Measurements from ENCODE around the gene OSBPL5. TPM values are rescaled to one million over a fixed set of nuclear protein-coding genes. Genes with fewer than 3 reads are reported as not detected.

Gene OSBPL5
- total RNA-seq, 1 experiment from 2014 or later, result 16.1 TPM

GRCh38 chr11:3080733-3081385 is 84.3 kb downstream of the OSBPL5 start:
- H3K23ac ChIP-seq (ENCODE audit: insufficient read length, low read depth, low read length), result no peak overlapping the region
- H3K36me3 Mint-ChIP-seq (ENCODE audit: insufficient read depth in 1 of 3, low read depth in 3 of 3), result no peaks in the 10 kb centered on the region
- no peak overlapping the region for H3K14ac ChIP-seq (ENCODE audit: insufficient read depth, low read length)
- no peak overlapping the region for H4K8ac ChIP-seq (replicated peaks; ENCODE audit: insufficient read length, low read depth, low read length)
- no peaks in the 10 kb centered on the region for H3K23me2 ChIP-seq (ENCODE audit: insufficient read length, low read depth, low read length, poor library complexity, severe bottlenecking)
- peaks cover 0 to 3% of the 10 kb centered on the region in 2 experiments; a peak in 2 of 5 replicates for H3K9me3 Mint-ChIP-seq
- TF ChIP-seq, protein P1, sequence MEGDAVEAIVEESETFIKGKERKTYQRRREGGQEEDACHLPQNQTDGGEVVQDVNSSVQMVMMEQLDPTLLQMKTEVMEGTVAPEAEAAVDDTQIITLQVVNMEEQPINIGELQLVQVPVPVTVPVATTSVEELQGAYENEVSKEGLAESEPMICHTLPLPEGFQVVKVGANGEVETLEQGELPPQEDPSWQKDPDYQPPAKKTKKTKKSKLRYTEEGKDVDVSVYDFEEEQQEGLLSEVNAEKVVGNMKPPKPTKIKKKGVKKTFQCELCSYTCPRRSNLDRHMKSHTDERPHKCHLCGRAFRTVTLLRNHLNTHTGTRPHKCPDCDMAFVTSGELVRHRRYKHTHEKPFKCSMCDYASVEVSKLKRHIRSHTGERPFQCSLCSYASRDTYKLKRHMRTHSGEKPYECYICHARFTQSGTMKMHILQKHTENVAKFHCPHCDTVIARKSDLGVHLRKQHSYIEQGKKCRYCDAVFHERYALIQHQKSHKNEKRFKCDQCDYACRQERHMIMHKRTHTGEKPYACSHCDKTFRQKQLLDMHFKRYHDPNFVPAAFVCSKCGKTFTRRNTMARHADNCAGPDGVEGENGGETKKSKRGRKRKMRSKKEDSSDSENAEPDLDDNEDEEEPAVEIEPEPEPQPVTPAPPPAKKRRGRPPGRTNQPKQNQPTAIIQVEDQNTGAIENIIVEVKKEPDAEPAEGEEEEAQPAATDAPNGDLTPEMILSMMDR (conservative IDR thresholded peaks at IDR 0.05), result no peak
- H3K27me3 Mint-ChIP-seq (ENCODE audit: low read depth), result peaks cover 12% of the 10 kb centered on the region
- no peak overlapping the region for H2BK120ac ChIP-seq (ENCODE audit: low read depth, low read length, poor library complexity, severe bottlenecking)
- no peak for DNase-seq
- WGBS (ENCODE audit: extremely low coverage, insufficient read length, low lambda C conversion rate), result no CpG with 5 or more reads among the region's 13 CpGs
- H3K79me2 ChIP-seq (ENCODE audit: insufficient read depth, low read length), result no peaks in the 10 kb centered on the region
- no peak overlapping the region for H2AK5ac ChIP-seq (ENCODE audit: insufficient read length, low read length)
- no peak overlapping the region for H3K56ac ChIP-seq (ENCODE audit: insufficient read length, low read depth, low read length)
- no peak overlapping the region for H3K27ac Mint-ChIP-seq
- H4K5ac ChIP-seq (ENCODE audit: insufficient read length, low read depth, low read length), result no peak overlapping the region
- H3K27me3 ChIP-seq (ENCODE audit: insufficient read depth, low read length), result no peaks in the 10 kb centered on the region
- no peaks in the 10 kb centered on the region for H3K79me1 ChIP-seq (ENCODE audit: insufficient read depth, low read depth, low read length, poor library complexity, severe bottlenecking)
- H4K91ac ChIP-seq (ENCODE audit: insufficient read length, low read depth, low read length), result no peak overlapping the region
- no peak overlapping the region for H3T11ph ChIP-seq (ENCODE audit: low read length)
- H3K4me3 Mint-ChIP-seq, result no peak overlapping the region
- H3K18ac ChIP-seq (ENCODE audit: insufficient read length, low read depth, low read length), result no peak overlapping the region
- no peak overlapping the region for H2AFZ ChIP-seq (ENCODE audit: low read length)
- no peaks in the 10 kb centered on the region for H3K4me1 ChIP-seq (ENCODE audit: insufficient read depth, low read length)
- no peaks in the 10 kb centered on the region for H3K9me3 ChIP-seq (ENCODE audit: control insufficient read depth, low read depth, low read length)
- no peak overlapping the region for H2BK12ac ChIP-seq (ENCODE audit: insufficient read length, low read depth, low read length)
- no peak overlapping the region for H3K27ac ChIP-seq (ENCODE audit: insufficient read length, low read depth, low read length)
- H3K4me2 ChIP-seq (ENCODE audit: insufficient read depth, insufficient read length, low read length), result no peak overlapping the region
- H4K20me1 ChIP-seq (ENCODE audit: control insufficient read depth, insufficient read depth, insufficient read length), result no peaks in the 10 kb centered on the region
- H2BK15ac ChIP-seq (ENCODE audit: low read depth, low read length), result no peak overlapping the region
- no peak overlapping the region for H3K4ac ChIP-seq (ENCODE audit: low read depth, low read length)
- no peak overlapping the region for H3K9ac ChIP-seq (ENCODE audit: extremely low read depth, insufficient read length, low read length)
- H2BK5ac ChIP-seq (ENCODE audit: insufficient read length, low read length), result no peak overlapping the region
- peaks cover 0 to 2% of the 10 kb centered on the region in 2 experiments; a peak in 1 of 4 replicates for H3K4me1 Mint-ChIP-seq
- no peak overlapping the region for H2BK20ac ChIP-seq (ENCODE audit: low read depth, low read length, poor library complexity, severe bottlenecking)
